ENCODE data around the gene SORCS2. TPM values are rescaled to one million over a fixed set of nuclear protein-coding genes. Genes with fewer than 3 reads are reported as not detected.

SORCS2 gene
- polyA plus RNA-seq, 1 donor (not counting 4 experiments of a cell fraction or from before 2014, with no cell fraction given), result 0.09 TPM

- H3K36me3 ChIP-seq (ENCODE audit: control insufficient read depth in 2 of 2, extremely low read depth in 1 of 2, insufficient read depth in 2 of 2, low read length in 2 of 2), result no peaks in the 10 kb centered on the region
- no peak overlapping the region for H3K4me2 ChIP-seq (ENCODE audit: control insufficient read depth, extremely low read depth, insufficient read depth, low read depth, low read length)
- FAIRE-seq, result no peak
- no peaks in the 10 kb centered on the region for H3K79me2 ChIP-seq (ENCODE audit: control insufficient read depth, insufficient read depth, low read length)
- no peak overlapping the region for H2AFZ ChIP-seq (ENCODE audit: control insufficient read depth, low read length)
- no peak overlapping the region for H3K27ac ChIP-seq (ENCODE audit: control insufficient read depth, insufficient read depth, low read length)
- no peak for DNase-seq (ENCODE audit: low read depth, low spot score)
- H3K9me1 ChIP-seq (ENCODE audit: control insufficient read depth, extremely low read depth, insufficient read depth, low read length), result no peaks in the 10 kb centered on the region
- no peak for TF ChIP-seq EZH2 (IDR thresholded peaks at IDR 0.05; ENCODE audit: low read length)
- TF ChIP-seq, protein P1, sequence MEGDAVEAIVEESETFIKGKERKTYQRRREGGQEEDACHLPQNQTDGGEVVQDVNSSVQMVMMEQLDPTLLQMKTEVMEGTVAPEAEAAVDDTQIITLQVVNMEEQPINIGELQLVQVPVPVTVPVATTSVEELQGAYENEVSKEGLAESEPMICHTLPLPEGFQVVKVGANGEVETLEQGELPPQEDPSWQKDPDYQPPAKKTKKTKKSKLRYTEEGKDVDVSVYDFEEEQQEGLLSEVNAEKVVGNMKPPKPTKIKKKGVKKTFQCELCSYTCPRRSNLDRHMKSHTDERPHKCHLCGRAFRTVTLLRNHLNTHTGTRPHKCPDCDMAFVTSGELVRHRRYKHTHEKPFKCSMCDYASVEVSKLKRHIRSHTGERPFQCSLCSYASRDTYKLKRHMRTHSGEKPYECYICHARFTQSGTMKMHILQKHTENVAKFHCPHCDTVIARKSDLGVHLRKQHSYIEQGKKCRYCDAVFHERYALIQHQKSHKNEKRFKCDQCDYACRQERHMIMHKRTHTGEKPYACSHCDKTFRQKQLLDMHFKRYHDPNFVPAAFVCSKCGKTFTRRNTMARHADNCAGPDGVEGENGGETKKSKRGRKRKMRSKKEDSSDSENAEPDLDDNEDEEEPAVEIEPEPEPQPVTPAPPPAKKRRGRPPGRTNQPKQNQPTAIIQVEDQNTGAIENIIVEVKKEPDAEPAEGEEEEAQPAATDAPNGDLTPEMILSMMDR (optimal IDR thresholded peaks at IDR 0.05 in 1 of 3, IDR thresholded peaks at IDR 0.05 in 1 of 3, conservative IDR thresholded peaks at IDR 0.05 in 1 of 3; ENCODE audit: extremely low read depth in 1 of 3, insufficient read depth in 2 of 3, low read length in 3 of 3), result no peak
- H4K20me1 ChIP-seq (ENCODE audit: control insufficient read depth, extremely low read depth, insufficient read depth, low read length), result no peaks in the 10 kb centered on the region
- H3K4me3 ChIP-seq (ENCODE audit: control insufficient read depth in 2 of 3, extremely low read depth in 1 of 3, insufficient read depth in 2 of 3, low read depth in 1 of 3, low read length in 3 of 3), result no peak overlapping the region
- H3K4me1 ChIP-seq (ENCODE audit: control insufficient read depth, extremely low read depth, insufficient read depth, low read length), result no peaks in the 10 kb centered on the region
- no peaks in the 10 kb centered on the region for H3K9me3 ChIP-seq (ENCODE audit: control insufficient read depth, low read depth, low read length)
- dilution Hi-C loops (cut with MboI; ENCODE audit: extremely low pct_ligation_motif_present, low sequenced_read_pairs), result no loop called here
- H3K27me3 ChIP-seq (ENCODE audit: control insufficient read depth, extremely low read depth, insufficient read depth, low read length), result peaks cover 14% of the 10 kb centered on the region
- H3K9ac ChIP-seq (ENCODE audit: control insufficient read depth, extremely low read depth, insufficient read depth, low read length), result no peak overlapping the region
These were observed 252.4 kb downstream of the SORCS2 start for GRCh38 chr4:7444731-7445130.

- dilution Hi-C loops (cut with MboI; ENCODE audit: extremely low pct_ligation_motif_present, low sequenced_read_pairs), result no loop called here
- H2AFZ ChIP-seq (ENCODE audit: control insufficient read depth, low read length), result no peak overlapping the region
- H3K9me1 ChIP-seq (ENCODE audit: control insufficient read depth, extremely low read depth, insufficient read depth, low read length), result no peaks in the 10 kb centered on the region
- no peak overlapping the region for H3K4me2 ChIP-seq (ENCODE audit: control insufficient read depth, extremely low read depth, insufficient read depth, low read depth, low read length)
- TF ChIP-seq EZH2 (IDR thresholded peaks at IDR 0.05; ENCODE audit: low read length), result no peak
- TF ChIP-seq, protein P1 (optimal IDR thresholded peaks at IDR 0.05 in 1 of 3, IDR thresholded peaks at IDR 0.05 in 1 of 3, conservative IDR thresholded peaks at IDR 0.05 in 1 of 3; ENCODE audit: extremely low read depth in 1 of 3, insufficient read depth in 2 of 3, low read length in 3 of 3), result no peak
- H3K36me3 ChIP-seq (ENCODE audit: control insufficient read depth in 2 of 2, extremely low read depth in 1 of 2, insufficient read depth in 2 of 2, low read length in 2 of 2), result no peaks in the 10 kb centered on the region
- DNase-seq (ENCODE audit: low read depth, low spot score) (no peak), FAIRE-seq (no peak)
- no peaks in the 10 kb centered on the region for H3K4me1 ChIP-seq (ENCODE audit: control insufficient read depth, extremely low read depth, insufficient read depth, low read length)
- H3K9ac ChIP-seq (ENCODE audit: control insufficient read depth, extremely low read depth, insufficient read depth, low read length), result no peak overlapping the region
- H3K27ac ChIP-seq (ENCODE audit: control insufficient read depth, insufficient read depth, low read length), result no peak overlapping the region
- no peaks in the 10 kb centered on the region for H3K9me3 ChIP-seq (ENCODE audit: control insufficient read depth, low read depth, low read length)
- no peaks in the 10 kb centered on the region for H3K79me2 ChIP-seq (ENCODE audit: control insufficient read depth, insufficient read depth, low read length)
- H3K27me3 ChIP-seq (ENCODE audit: control insufficient read depth, extremely low read depth, insufficient read depth, low read length), result peaks cover 16% of the 10 kb centered on the region
- no peaks in the 10 kb centered on the region for H4K20me1 ChIP-seq (ENCODE audit: control insufficient read depth, extremely low read depth, insufficient read depth, low read length)
- H3K4me3 ChIP-seq (ENCODE audit: control insufficient read depth in 2 of 3, extremely low read depth in 1 of 3, insufficient read depth in 2 of 3, low read depth in 1 of 3, low read length in 3 of 3), result no peak overlapping the region
These were observed 254.9 kb downstream of the SORCS2 start for GRCh38 chr4:7447236-7447635.

Measured in keratinocyte (primary cell).